ENCODE measurements around the gene RASGRP2.

GRCh38 chr11:64720640-64721358 lies 23.1 kb downstream of the RASGRP2 start:
- no peak for TF ChIP-seq EZH2 (IDR thresholded peaks at IDR 0.05)
- TF ChIP-seq POLR2AphosphoS5 (IDR thresholded peaks at IDR 0.05; ENCODE audit: borderline replicate concordance, low read depth, low read length) = no peak
- no peak for TF ChIP-seq FOXP2 (optimal IDR thresholded peaks at IDR 0.05; ENCODE audit: control extremely low read depth, extremely low read length, insufficient read depth)
